Stimulated activated CD8-positive, alpha-beta memory T cell treated with anti-CD3 and anti-CD28 coated beads, Interleukin-4, amount 100 ng/mL, for 4 hours (primary cell): Measurements from ENCODE around the gene FCHSD1.
"Not testable (repeated sequence)": the region's sequence is repeated elsewhere in the genome, so short reads cannot be mapped to it uniquely, and the experiment has no call there.

Source experiments
- DNase-seq, 2 donors: peaks; one replicate each; pipeline ENCODE4 v3.0.0-alpha.2; 2020; ENCODE audit warnings: low read depth in 2 of 2, low spot score in 1 of 2

The FCHSD1 gene

GRCh38 chr5:141618030-141618803, 33.0 kb downstream of the FCHSD1 start:
- DNase-seq, result no peak

- DNase-seq, result no peak
Measured at GRCh38 chr5:141617682-141618029, 33.6 kb downstream of the FCHSD1 start.

DNA sequence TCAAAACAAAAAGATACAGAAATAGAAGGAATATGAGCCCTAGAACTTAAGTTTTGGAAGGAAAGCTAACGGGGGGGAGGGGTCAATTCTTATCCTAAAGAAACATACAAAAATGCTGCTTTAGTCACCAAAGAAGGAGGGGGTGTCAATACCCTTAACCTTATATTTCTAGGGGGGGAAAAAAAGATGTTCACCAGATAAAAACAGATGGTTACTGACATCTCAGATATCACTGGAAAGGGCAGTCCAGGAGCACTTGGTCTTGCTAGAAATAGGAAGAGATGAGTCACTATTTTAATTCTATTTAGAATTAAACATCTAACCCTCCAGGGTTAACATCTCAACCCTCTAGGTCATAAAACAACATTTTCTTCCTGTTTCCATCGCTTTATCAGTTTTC, 34.1 kb downstream of the FCHSD1 start:
- no peak for DNase-seq

DNA sequence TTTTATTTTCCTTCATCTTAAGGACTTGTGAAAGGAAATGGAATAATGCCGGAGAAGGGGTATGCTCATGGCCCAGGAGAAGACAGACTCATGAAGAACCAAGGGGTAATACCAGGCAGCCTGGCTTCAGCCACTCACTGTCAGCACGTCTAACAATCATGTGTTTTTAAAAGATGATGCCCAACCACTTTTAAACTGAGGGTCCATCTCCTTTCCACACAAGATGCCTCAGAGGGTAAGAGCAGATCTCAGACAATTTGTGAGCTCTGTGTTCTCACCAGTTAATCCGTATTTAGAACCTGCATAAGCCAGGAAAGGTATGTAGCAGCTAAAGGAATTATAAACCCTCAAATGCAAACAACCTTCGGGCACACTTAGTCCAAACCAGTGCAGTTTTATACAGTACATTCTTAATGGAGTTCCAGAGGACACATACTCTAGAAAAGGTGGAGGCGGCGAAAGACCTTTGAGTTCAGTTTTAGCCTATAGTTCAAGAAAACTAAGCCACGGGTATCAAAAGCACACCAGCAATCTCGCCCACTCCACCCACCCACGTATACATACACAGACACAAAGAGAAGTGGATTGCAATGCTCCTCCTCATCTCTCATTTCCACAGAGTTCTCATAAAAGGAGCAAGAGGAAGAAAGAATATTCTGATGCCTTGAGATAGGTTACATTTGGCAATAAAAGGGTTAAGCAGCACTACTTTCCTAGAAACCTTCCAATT, 35.1 kb downstream of the FCHSD1 start:
- no peak for DNase-seq

DNA sequence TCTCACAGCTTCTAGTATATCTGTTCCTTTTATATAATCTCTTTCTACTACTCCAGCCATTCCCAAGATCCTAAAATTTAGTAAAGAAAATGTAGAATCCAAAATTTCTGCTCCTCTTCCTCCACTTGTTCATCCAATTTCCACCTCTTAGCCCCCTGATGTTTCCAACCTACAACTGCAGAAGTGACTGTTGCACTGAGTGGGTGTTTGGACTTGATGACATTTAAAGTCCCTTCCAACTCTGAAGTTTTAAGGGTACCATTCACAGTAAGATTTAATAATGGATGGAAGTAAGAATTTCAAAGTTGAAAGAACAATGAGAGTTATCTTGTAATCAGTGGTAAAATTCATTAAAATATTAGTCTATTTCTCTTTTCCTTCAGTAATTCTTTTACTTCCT, 37.9 kb downstream of the FCHSD1 start:
- no peak for DNase-seq

DNA sequence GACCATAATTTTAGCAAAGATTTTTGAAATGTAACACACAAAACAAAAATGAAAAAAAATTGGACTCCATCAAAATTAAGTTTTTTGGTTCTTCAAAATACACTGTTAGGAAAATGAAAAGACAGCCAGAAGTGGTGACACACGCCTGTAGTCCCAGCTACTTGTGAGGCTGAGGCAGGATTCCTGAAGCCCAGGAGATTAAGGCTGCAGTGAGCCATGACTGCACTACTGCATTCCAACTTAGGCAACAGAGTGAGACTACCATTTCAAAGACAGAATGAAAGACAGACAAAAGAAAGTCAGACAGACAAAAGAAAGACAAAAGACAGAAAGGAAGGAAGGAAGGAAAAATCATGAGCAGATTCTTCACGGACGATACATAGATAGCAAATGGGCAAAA, 39.9 kb downstream of the FCHSD1 start:
- DNase-seq, result no peak

GRCh38 chr5:141609921-141610320, 41.3 kb downstream of the FCHSD1 start:
- not testable (repeated sequence) for DNase-seq

DNA sequence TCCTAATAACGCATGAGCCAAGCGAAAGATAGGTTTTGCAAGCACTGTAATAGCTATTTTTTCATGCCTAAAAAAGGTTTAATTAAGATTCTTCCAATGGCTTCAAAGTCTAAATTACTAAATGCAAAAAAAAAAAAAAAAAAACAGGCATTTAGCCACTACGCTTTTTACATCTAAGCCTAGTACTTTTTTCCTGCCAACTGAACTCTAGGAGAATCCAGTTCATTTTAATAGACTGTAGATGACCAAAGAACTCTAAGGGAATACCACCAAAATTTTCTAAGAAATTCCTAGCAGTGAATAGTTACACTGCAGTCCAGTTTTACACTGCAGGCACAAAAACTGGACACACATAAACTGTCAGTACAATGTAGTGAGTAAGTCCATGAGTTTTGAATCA, 42.2 kb downstream of the FCHSD1 start:
- no peak for DNase-seq

DNA sequence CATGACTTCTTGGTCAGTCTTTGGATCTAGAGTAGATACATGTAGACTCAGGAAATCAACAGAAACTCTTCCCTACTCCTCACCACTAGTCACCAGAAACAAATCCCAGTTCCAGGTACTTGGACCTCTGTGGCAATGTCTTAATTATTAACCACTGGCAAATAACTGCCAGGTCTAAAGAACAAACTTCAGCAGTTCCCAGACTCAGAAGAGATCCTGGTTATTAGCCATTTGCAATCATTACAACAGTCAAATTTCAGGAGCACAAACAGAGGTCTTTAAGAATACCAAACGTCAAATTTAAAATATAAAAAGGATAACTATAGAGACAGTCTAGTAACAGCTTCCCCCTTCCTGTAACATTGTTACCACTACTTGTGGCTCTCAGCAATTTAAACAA, 42.7 kb downstream of the FCHSD1 start:
- no peak for DNase-seq

DNA sequence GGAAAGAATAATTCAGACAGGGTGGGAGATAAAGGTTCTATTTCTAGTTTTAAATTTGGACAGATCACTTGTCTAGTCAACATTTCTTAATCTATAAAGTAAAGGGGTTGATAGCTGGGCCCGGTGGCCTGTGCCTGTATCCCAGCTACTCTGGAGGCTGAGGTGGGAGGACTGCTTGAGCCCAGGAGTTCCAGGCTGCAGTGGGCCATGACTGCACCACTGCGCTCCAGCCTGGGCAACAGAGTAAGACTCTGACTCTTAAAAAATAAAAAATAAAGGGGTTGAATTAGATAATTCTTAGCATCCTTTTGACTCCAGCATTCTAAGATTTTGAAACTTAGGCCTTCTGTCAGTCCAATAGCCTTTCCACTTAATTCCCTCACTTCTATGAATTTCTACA, 43.2 kb downstream of the FCHSD1 start:
- DNase-seq, result no peak

GRCh38 chr5:141605523-141606277, 45.5 kb downstream of the FCHSD1 start:
- peak; percentile 43 to 52 for DNase-seq

DNA sequence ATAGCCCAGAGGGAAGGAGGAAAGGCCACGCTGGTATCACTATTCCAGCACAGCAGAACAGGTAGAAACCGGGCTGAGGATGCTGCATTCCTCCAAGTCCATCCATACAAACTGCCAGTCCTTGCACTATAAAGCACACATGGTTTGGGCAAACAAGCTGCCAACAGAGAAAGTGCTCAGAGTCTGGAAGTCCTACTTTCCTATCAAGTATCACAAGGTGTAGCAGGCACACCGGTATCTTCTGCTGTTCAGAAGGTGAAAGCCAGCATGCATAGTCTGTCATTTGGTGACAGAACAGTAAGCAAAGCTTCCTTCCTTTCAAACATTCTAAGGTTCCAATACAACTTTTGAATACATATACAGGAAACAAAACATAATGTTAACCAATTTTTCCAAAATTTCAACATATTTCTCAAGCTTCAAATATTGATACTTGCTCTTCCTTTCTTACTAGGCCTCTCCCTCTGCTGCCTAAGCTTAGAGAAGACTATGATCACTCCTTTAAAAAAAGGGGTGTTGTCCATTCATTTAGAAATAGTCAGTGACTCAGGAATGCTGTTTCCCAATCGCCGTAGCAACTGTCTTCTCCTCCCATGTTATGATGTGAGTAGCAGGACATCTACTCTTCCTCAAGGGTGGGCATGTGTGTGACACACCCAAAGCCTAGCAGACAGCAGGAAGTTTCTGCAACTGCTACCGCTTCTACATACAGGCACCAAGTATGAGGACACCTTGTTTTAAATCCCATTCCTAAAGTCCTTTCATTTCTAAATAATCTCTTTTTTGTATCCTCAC, 47.1 kb downstream of the FCHSD1 start:
- no peak for DNase-seq

GRCh38 chr5:141602606-141603005, 48.6 kb downstream of the FCHSD1 start:
- no peak for DNase-seq

DNA sequence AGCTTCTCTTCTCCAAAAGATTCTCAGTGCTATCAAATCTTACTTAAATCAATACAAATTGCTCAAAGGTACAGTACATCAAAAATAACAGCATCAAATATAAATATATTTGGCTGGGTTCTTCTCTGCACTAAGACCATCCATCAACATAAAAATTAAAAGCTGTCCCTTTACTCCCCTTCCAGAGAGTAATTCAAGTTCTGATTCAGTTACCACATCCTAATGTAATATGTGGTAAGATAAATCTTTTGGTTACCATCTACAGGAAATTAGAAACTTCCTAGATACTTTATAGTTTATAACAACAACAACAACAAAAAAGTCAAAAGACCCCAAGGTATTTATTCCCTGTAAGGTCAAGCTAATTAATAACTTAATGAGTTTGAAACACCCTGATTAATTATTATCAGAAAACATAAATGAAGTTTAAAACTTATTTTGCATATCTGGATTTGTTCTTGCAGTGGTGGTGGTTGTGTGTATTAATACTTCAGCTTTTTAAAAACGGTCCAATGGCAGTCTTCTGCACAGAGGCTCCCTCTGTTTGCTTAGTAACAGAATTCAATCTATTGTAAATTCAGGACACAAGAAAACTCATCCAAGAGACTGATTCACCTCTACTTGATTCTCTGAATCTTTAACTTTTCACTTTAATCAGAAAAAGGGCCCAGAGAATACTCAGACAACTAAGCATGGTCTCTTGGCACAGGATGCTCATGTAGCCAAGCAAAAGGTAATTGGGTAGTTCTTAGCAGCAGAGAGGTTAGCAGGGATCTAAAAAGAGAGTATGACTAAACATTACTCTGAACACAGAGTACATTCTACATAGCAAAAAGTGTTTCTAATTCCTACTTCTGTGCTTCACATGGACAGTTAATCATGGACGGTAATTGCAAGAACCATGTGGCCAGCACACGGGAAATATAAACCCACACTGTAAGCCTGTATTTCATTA, 52.5 kb downstream of the FCHSD1 start:
- DNase-seq, result no peak

DNA sequence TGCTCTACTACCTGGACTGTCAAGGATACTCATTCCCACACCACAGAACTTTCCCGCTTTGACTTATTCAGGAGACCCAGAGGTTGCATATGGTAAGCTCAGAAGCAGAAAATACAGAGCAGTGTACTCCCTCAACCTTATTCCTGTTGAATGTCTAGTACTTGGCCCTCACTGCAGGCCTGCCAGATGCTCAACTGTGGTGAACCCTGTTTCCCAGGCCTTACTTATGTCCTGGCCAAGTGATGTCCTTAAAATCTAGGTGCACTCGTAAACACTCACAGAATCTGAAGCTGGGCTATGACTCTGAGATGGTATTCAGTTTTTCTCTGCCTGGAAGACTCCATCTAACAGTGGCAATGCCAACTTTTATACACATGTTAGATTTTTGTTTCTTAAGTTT, 53.4 kb downstream of the FCHSD1 start:
- no peak for DNase-seq

- DNase-seq, result no peak
Measured at GRCh38 chr5:141597394-141597793, 53.8 kb downstream of the FCHSD1 start.

DNA sequence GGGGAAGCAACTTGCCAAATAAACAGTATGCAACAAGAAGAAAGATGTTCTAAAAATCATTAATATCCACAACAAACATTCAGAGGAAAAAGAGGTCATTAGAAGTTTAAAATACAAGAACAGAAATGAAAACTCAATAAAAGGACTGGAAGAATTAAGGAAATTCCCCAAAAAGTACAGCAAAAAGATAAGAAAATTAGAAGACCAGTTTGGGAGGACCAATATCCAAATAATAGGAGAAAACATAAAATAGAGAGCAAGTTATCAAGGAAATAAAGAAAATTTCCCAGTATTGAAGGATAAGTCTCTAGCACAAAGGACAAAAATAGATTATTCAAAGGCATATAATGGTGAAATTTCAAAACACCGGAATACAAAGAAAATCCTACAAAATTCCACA, 54.4 kb downstream of the FCHSD1 start:
- no peak for DNase-seq

DNA sequence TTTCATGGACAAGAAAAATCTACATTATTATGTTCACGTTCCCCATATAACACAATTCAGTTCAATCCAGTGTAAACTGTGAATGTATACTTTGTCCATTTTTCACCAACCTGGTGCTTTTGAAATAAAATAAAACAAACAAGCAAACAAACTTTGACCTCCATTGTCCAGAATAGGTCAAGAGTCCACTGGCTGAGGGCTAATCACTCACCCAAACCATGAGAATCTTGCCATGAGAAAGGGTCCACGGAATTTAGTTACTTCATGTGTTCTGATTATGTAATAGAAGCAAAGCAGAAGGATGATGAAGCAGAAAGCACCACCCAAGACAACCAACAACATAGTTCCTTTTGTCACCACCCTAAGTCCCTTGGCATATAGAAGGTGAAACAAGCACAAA, 61.1 kb downstream of the FCHSD1 start:
- no peak for DNase-seq
